HCT116 (cell line): ENCODE measurements around the gene SH3GL2. TPM values are rescaled to one million over a fixed set of nuclear protein-coding genes. Genes with fewer than 3 reads are reported as not detected.

Source experiments
- ATAC-seq: fragments of 200-7000 bp; cut with Tn5 transposase; 2 replicates; pipeline ENCODE4 v1.9.1; 2020; ENCODE audit warnings: mild to moderate bottlenecking, moderate library complexity
- BruUV-seq: library from RNA; stranded (reverse); fragments of 400-500 nt; replicated peaks from 2 replicates; lab custom pipeline; 2021; lab: Mats Ljungman, UMichigan
- CTCF ChIA-PET: fragments of 300-600 bp; sonication (Branson Sonifier 250); formaldehyde crosslinking; loops from one replicate; lab custom pipeline; 2021; ENCODE audit warnings: antibody characterized with exemption; lab: Charles Lee
- POLR2A ChIA-PET: fragments of 300-600, 350-600 bp; sonication (Branson Sonifier 250); formaldehyde crosslinking; loops from one replicate; lab custom pipeline; 2021; ENCODE audit warnings: antibody characterized with exemption; lab: Charles Lee
- RAD21 ChIA-PET, 2 experiments: fragments of 300-600 bp; sonication (Branson Sonifier 250); formaldehyde crosslinking; loops; one replicate each; lab custom pipeline; 2023; ENCODE audit warnings: low total read pairs in 2 of 2; ENCODE audit not compliant: uncharacterized antibody in 2 of 2, unreplicated experiment in 2 of 2, low non-redundant PET in 1 of 2; lab: Charles Lee
- DNase-seq: peaks from one replicate; pipeline ENCODE4 v3.0.0-alpha.2; 2010; ENCODE audit warnings: low read depth, low spot score
- H2AFZ ChIP-seq: fragments of 200-600 bp; shearing (Covaris generic), sonication (generic); 2 replicates; pipeline ENCODE4 v1.6.1; 2017; ENCODE audit warnings: low read depth, mixed run types, mixed read lengths, antibody characterized with exemption, low read length; ENCODE audit not compliant: poor library complexity, severe bottlenecking
- H3K27ac ChIP-seq: 2 replicates; pipeline ENCODE4 v1.5.1; 2012; ENCODE audit warnings: low read depth, low read length
- H3K27me3 ChIP-seq: fragments of 200-600 bp; sonication (generic); 2 replicates; pipeline ENCODE4 v1.6.1; 2016; ENCODE audit warnings: mixed run types, low read length, mixed read lengths; ENCODE audit not compliant: insufficient read depth
- H3K36me3 ChIP-seq, 2 experiments: fragments of 200-500 bp in 1 of 2; fragments of 200-600 bp in 1 of 2; sonication (Bioruptor generic) in 1 of 2; sonication (generic) in 1 of 2; 2 replicates each; pipeline versions ENCODE4 v1.5.1 to v1.6.1; 2014 to 2016; ENCODE audit warnings: low read length in 2 of 2, inconsistent platforms in 1 of 2, mixed read lengths in 1 of 2, mixed run types in 1 of 2; ENCODE audit not compliant: insufficient read depth in 2 of 2, control insufficient read depth in 1 of 2
- H3K4me1 ChIP-seq, 2 experiments: fragments of 200-600 bp in 1 of 2; sonication (generic) in 1 of 2; 2 replicates each; pipeline versions ENCODE4 v1.5.1 to v1.6.1; 2012 to 2017; ENCODE audit warnings: low read length in 2 of 2, inconsistent platforms in 1 of 2, mild to moderate bottlenecking in 1 of 2, mixed read lengths in 1 of 2, mixed run types in 1 of 2, moderate library complexity in 1 of 2; ENCODE audit not compliant: insufficient read depth in 2 of 2, control insufficient read depth in 1 of 2
- H3K4me2 ChIP-seq: fragments of 200-600 bp; sonication (generic); 2 replicates; pipeline ENCODE4 v1.6.1; 2017; ENCODE audit warnings: mixed run types, low read length, mixed read lengths
- H3K4me3 ChIP-seq, 2 experiments: fragments of 200-600 bp in 1 of 2; sonication (generic) in 1 of 2; replicated peaks in 1 of 2; 2 replicates each; pipeline ENCODE4 v1.5.1; 2011 to 2016; ENCODE audit warnings: low read length in 2 of 2, control low read depth in 1 of 2, low read depth in 1 of 2, mild to moderate bottlenecking in 1 of 2, mixed read lengths in 1 of 2, mixed run types in 1 of 2
- H3K79me2 ChIP-seq: fragments of 200-600 bp; sonication (generic); 2 replicates; pipeline ENCODE4 v1.6.1; 2017; ENCODE audit warnings: mild to moderate bottlenecking, mixed run types, low read length, moderate library complexity, mixed read lengths; ENCODE audit not compliant: insufficient read depth
- H3K9ac ChIP-seq: fragments of 200-600 bp; sonication (generic); 2 replicates; pipeline ENCODE4 v1.6.1; 2016; ENCODE audit warnings: low read length, mixed read lengths
- H3K9me2 ChIP-seq: fragments of 200-600 bp; sonication (generic), shearing (Covaris generic); 2 replicates; pipeline ENCODE4 v1.6.1; 2017; ENCODE audit warnings: mixed run types, mild to moderate bottlenecking, moderate library complexity; ENCODE audit not compliant: insufficient read depth
- H3K9me3 ChIP-seq, 2 experiments: fragments of 200-500 bp in 1 of 2; fragments of 200-600 bp in 1 of 2; sonication (Bioruptor generic) in 1 of 2; sonication (generic) in 1 of 2; 2 replicates each; pipeline ENCODE4 v1.6.1; 2014 to 2017; ENCODE audit warnings: low read length in 2 of 2, mixed read lengths in 2 of 2, inconsistent platforms in 1 of 2, low read depth in 1 of 2, mild to moderate bottlenecking in 1 of 2, mixed run types in 1 of 2, moderate library complexity in 1 of 2; ENCODE audit not compliant: control insufficient read depth in 1 of 2, insufficient read depth in 1 of 2
- H4K20me1 ChIP-seq: fragments of 200-600 bp; sonication (generic), shearing (Covaris generic); 2 replicates; pipeline ENCODE4 v1.6.1; 2017; ENCODE audit warnings: mixed run types, mild to moderate bottlenecking, moderate library complexity; ENCODE audit not compliant: insufficient read depth
- CBX3 ChIP-seq: IDR thresholded peaks from 2 replicates; pipeline ENCODE4 v1.6.1; 2012; ENCODE audit warnings: low read depth
- EZH2 ChIP-seq: fragments of 200-600 bp; sonication (generic); IDR thresholded peaks from 2 replicates; pipeline ENCODE4 v1.6.1; 2017; ENCODE audit warnings: antibody characterized with exemption, mixed run types
- EZH2phosphoT487 ChIP-seq: fragments of 200-600 bp; IDR thresholded peaks from 2 replicates; pipeline ENCODE4 v1.6.1; 2018; ENCODE audit warnings: antibody characterized with exemption, borderline replicate concordance
- SIN3A ChIP-seq: IDR thresholded peaks from 2 replicates; pipeline ENCODE4 v1.6.1; 2012; ENCODE audit warnings: low read depth
- YY1 ChIP-seq: IDR thresholded peaks from 2 replicates; pipeline ENCODE4 v1.6.1; 2011; ENCODE audit warnings: low read length, low read depth, moderate library complexity, mild to moderate bottlenecking; ENCODE audit not compliant: insufficient replicate concordance; ENCODE audit errors: extremely low read depth
- ZBTB33 ChIP-seq: IDR thresholded peaks from 2 replicates; pipeline ENCODE4 v1.6.1; 2011; ENCODE audit warnings: mild to moderate bottlenecking, low read length, moderate library complexity; ENCODE audit not compliant: insufficient replicate concordance; ENCODE audit errors: extremely low read depth
- intact Hi-C: fragments of 100-400 bp; cut with micrococcal nuclease; formaldehyde crosslinking; loops from 2 replicates; pipeline ENCODE4 v1.10.0; 2022
- total RNA-seq: library from RNA; stranded (reverse); gene quantifications from one replicate; pipeline ENCODE4 v1.2.1, GENCODE V29; 2021; ENCODE audit not compliant: unreplicated experiment

Gene SH3GL2
- total RNA-seq, 1 experiment from 2014 or later, result not detected

GRCh38 chr9:17589771-17590170 lies 10.9 kb downstream of the SH3GL2 start:
- no TSS peak for BruUV-seq
- Histone ChIP-seq H3K4me2 (no peak overlapping the region), H4K20me1 (no peaks in the 10 kb centered on the region), H3K27ac (no peak overlapping the region), H3K4me3 (no peak overlapping the region), H3K27me3 (peaks cover 10% of the 10 kb centered on the region; the same call in 1 of the 2 replicates), H3K9ac (no peak overlapping the region), H3K9me2 (no peaks in the 10 kb centered on the region), H2AFZ (no peak overlapping the region), H3K36me3 (no peaks in the 10 kb centered on the region), H3K79me2 (no peaks in the 10 kb centered on the region), H3K9me3 (no peaks in the 10 kb centered on the region; a peak in 1 of 4 replicates), H3K4me1 (no peaks in the 10 kb centered on the region)
- intact Hi-C loops, result no loop called here
- no peak for ATAC-seq
- ChIA-PET RAD21 (no interaction called here), CTCF (no interaction called here), POLR2A (no interaction called here)
- TF ChIP-seq EZH2phosphoT487 (no peak), ZBTB33 (no peak)
- DNase-seq, result no peak

- H3K27me3 ChIP-seq, result peaks cover 10% of the 10 kb centered on the region; the same call in 1 of the 2 replicates
- POLR2A ChIA-PET, result no interaction called here
- no peaks in the 10 kb centered on the region for H3K36me3 ChIP-seq
- TF ChIP-seq YY1 (no peak), EZH2 (no peak), CBX3 (no peak), SIN3A (no peak)
- TF ChIP-seq, all 23 proteins: peak for 0
- Histone ChIP-seq H3K4me2 (no peak overlapping the region), H2AFZ (no peak overlapping the region), H3K4me3 (no peak overlapping the region), H3K9me3 (no peaks in the 10 kb centered on the region; a peak in 1 of 4 replicates), H3K9ac (no peak overlapping the region), H3K4me1 (no peaks in the 10 kb centered on the region), H4K20me1 (no peaks in the 10 kb centered on the region), H3K79me2 (no peaks in the 10 kb centered on the region), H3K27ac (no peak overlapping the region), H3K9me2 (no peaks in the 10 kb centered on the region)
- intact Hi-C loops, result no loop called here
- DNase-seq (no peak), ATAC-seq (no peak)
- ChIA-PET CTCF (no interaction called here), RAD21 (no interaction called here)
- no TSS peak for BruUV-seq
Measured at GRCh38 chr9:17594961-17595360, 16.1 kb downstream of the SH3GL2 start.
